Dermis microvascular lymphatic vessel endothelial cell (primary cell): Measurements from ENCODE around the gene HOXB5. TPM values are rescaled to one million over a fixed set of nuclear protein-coding genes. Genes with fewer than 3 reads are reported as not detected.

Source experiments
- DNase-seq, 2 donors: peaks; one replicate each; pipeline versions ENCODE4 v3.0.0 to v3.0.0-alpha.2; 2010; ENCODE audit warnings: low read depth in 2 of 2
- total RNA-seq: library from RNA; depleted of rRNA; stranded (reverse); fragments of >200 nt; gene quantifications from 2 replicates; pipeline ENCODE4 v1.2.1, GENCODE V29; 2014

Gene HOXB5
- 0.13 TPM in 2 replicates for total RNA-seq

DNA sequence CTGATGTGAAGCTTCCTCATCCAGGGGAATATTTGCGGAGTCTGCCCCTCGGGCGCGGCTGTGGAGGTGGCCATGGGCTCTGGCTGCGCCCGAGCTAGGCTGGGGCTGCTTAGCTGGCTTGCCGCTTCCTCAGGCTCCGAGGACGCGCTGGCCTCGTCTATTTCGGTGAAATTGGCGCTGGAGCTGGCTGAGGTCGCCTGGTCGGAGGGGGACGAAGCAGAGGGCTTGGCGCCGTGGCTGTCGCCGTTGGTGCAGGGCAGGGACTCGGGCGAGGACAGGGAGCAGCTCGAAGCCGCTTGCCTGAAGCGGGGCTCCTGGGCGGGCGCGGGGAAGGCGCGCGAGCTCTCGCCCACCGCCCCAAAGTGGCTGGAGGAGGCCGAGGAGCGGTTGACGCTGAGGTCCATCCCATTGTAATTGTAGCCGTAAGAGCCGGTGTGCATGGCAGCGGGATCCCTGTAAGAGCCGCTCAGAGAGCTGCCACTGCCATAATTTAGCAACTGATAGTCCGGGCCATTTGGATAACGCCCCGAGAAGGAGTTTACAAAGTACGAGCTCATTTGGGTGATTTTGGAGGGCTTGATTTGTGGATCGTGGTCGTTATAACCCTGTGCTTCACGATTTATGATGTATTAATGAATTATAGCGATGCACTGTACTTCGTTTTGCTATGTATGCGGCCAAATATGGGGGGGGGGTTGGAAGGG is at the start of gene HOXB5:
HOXB5 (minus strand) TSS at position 654 of the 704 bp plus-strand sequence; CDS start at position 557, 97 bp downstream.
- DNase-seq, result no peak

DNA sequence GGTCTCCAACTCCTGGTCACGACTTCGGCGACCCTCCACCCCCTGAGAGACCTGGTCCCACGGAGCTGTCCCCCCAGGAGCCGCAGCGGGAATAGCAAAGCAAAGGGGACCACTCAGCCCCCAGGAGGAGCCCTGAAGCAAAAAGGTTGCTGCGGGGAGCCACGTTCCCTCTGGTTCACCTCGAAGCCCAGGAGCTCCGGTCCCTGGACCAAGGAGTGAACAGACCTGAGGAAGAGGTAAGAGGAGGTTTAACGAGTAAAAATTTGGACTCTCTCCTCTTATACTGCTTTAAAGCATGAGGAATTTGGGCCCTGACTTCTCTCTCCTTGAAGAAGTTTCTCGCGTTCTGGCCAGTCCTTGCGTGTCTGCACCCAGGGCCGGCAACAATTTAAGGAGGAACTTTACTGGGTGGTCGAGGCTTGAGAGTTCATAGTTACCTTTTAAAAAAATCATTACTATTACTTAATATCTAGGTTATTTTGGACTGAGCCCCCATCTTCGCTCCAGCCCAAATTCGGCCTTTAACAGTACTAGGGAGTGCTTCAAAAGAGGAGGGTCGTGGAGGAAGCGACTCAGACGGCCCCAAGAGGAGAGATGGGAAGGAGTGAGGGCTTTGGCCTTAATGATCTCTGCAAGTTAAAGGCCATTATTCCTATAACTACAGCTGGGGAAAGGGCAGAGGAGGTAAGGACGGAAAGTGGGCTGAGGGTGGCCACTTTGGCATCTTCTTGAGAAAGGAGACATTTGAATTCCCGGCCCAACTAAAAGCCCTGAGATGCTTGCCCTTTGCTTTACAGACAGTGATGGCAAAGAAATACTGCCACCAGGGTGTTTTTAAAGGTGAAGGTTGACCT is 49.5 kb upstream of the HOXB5 start:
- DNase-seq, result no peak

DNA sequence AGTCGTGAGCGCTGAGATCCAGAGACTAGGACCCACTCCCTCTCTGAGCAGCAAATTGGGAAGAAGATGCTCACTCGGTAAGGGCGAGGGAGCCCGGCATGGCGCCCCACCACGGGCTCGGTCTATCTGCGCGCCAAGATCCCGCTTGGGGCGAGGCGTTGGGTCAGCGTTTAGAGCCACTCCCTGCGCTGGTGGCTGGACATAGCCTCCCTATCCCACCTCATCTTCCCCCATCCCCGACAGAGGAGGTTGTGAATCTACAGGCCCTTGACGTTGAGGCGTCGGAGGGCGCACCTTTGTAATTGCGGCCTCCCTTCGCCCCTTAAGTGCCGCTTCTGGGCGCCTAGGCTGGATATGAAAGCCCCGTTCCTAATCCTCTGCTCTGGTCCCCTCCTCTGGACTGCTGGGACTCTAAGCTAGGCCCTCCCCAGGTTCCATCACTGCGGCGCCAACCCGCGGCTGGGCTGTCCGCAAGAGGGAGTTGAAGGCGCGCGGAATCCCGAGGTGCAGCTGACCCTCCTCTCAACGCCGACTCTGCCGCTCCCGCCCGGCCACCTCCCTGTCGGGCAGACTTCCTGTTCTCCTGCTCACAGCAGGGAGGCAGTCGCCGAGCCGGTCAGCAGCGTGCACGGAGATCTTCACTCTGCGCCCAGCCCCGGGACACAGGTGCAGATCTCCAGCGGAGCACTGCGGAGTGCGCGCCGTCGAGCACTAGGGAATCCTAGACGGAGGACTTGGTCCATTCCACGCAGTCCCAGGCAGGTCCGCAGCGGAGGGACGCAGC is 48.7 kb upstream of the HOXB5 start:
- DNase-seq, result no peak

DNA sequence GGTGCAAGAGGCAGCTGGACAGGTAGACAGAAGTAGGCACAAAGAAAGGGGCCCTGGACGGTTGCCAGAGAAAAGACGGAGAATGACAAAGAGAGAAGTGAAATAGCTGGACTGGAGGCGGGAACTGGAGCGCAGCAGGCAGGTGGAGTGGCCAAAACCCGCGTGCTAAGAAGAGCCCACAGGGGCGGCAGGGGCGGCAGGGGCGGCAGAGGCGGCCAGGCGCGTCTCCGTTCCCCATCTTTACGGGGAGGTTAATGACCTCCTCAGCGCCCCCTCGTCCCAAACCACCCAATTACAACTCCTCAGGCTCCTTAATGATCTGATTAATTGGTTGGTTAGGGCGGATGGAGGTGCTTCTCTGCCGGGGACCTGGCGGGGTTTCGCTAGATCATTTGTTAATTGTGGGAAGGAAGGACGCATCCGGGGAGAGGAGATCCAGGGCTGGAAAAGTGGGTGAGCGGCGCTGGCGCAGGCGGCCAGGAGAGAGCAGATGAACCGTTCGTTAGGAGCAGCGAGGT is 48.0 kb upstream of the HOXB5 start:
- no peak for DNase-seq

GRCh38 chr17:48640858-48641180 is 47.2 kb upstream of the HOXB5 start:
- no peak for DNase-seq

GRCh38 chr17:48639982-48640857 is 46.6 kb upstream of the HOXB5 start:
- DNase-seq, result no peak

DNA sequence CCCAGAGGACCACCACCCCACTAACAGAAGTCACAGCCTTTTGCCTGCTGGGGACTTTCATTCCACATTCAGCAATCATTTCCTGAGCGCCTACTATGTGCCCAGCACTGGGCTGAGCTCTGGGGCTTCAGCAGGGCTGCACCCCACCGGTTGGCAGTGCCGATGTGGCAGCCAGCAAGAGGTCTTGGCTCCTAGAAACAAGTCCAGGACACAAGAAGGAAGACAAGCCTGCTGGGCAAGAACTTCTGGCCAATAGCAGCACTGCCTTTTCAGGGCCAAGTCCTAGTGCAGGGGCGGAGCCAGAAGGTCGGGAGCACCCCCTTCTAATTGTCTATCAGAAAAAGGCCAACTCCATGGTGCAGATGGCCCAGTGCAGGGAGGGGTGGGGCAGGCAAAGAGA is 45.6 kb upstream of the HOXB5 start:
- no peak for DNase-seq

GRCh38 chr17:48637323-48638260 is 44.0 kb upstream of the HOXB5 start:
- no peak for DNase-seq

- peak; percentile 73 to 91 for DNase-seq
Observed at GRCh38 chr17:48636177-48637018, 42.8 kb upstream of the HOXB5 start.

DNA sequence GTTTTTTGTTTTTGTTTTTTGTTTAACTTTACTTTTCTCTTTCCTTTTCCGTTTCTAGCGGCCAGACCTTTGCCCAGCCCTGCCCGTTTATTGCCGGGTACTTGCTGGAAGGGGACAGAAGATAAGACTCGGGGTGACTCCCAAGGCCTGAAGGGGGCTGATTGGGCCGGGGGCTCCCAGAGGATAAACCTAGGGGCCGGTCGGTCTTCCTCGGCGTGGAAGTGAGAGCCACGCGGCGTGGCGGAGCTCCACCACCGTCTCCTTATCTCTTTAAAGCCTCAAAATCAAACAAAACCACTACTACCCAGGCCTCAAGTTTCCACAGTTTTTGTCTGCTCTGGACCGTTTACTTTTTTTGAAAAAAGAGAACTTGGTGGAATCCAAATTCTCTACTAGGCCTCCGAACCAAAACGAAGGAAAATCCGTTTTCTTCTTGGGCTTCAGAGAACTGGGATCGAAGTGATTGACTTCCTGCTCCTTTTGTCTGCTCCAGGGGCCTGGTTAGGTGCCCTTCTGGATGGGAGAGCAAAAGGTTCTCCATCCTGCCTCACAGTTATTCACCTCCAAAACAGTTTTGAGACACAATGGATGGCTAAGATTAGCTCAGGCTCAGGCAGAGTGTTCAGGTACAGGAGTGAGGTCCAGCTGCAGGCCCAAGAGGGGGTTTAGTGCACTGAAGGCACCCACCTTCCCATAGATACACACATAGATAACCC is 41.1 kb upstream of the HOXB5 start:
- no peak for DNase-seq

GRCh38 chr17:48633266-48633677 is 39.7 kb upstream of the HOXB5 start:
- no peak for DNase-seq

DNA sequence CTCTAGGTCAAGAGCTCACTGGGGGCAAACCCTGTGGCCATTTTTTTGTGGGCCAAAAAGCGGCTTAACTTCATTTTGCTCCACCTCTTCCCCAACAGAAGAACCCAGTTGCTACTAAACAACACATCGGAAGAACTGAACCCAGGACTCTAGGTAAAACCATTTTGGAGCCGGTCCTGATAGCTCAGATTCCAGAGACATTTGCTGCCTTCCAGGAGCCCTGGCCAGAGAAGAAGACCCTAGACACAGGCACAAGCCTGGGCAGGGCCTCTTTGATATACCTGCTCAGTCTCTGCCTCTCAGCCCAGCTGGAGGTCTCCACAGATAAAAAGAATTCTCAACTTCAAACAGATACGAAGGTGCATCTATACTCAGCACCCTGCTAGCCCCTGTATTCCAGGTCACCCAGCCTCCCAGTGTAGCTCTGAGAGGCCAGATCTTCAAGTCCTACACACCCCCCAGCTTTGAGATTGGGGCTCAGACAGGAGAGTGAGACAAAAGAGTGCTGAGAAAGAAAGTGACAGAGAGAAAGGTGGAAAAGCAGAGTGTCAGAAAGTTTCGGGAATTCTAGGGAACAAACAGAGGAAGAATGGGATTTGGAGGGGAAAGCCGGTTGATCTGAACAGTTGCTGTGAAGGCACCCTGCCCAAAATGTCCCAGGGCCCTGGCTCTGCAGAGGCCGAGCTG is 39.1 kb upstream of the HOXB5 start:
- no peak for DNase-seq

DNA sequence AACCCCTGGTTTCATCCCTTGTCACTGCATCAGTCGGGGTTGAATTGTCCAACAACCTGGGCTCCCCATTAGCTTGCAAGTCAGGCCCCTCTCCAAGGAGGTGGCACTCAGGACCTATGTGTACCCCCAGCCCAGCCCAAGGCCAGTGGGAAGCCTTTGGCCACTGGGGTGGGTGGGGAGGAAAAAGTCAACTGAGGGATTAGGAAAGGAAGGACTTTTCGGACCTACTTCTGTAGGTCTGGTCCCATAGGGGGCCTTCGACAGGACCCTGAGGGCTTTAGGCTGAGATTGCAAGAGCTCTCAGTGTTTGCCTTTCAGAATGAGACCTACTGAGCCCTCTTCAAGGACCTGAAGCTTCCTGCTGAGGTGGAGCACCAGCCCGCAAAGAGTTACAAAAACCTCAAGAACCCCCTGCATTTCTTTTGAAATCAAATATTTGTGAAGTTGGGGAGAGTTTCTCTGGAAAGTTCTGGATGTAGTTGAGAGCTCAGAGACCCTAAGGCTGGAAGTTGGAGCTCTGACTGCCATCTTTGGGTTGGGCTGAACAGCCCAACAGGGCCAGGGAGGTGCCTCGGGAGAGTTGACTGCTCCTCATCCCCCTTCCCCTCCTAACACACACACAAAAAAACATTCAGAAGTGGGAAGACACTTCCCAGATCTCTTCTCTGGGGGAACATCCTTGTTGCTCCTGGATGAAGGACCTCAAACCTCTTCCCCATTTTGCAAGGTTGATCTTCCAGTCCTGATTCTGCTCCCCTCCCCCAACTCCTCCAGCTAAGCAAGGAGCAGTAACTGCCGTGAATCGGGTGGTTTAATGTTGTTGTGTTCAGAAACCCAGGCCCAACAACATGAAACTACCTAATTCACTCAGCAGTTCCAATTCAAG is 38.4 kb upstream of the HOXB5 start:
- DNase-seq, result no peak

DNA sequence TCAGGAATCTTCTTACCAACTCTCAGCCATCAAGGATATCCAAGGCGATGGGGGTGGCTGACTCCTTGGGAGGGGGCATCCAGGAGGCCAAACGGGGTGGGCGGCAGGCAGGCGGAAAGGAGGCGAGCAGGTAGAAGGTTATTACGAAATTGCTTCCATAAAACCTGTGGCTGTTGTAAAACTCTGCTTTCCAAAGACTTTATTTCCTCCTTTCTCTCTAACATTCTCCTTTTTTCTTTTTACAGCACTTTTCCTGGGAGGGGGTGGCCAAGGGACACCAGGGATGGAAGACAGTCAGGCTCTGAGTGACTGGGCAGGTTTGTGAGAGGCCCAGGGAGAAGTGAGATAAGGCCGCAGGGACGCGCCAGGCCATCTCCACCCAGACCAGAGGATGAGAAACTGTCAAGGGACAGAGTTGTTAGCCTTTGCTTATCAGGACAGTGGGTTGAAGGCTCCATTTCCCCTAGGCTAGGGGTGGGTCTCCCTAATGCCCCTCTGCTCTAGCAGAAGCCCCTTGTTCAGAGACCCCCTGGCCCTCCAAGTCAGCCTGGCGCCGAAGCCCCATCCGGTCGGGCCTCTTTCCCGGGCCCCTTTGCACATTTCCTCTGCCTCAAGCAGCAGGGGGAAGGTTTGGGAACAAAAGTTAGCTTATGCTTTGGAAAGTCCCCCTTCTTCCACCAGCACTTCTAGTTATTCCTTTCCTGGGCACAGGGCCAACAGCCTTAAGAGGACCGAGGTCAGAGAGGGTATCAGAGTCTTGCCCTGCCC is 37.5 kb upstream of the HOXB5 start:
- no peak for DNase-seq

- DNase-seq, result no peak
Observed at GRCh38 chr17:48630009-48630924, 36.7 kb upstream of the HOXB5 start.
